ENCODE measurements around the gene DHX40.

Gene DHX40

GRCh38 chr17:59642565-59642964, 77.2 kb downstream of the DHX40 start:
- TF ChIP-seq POLR2AphosphoS5 (IDR thresholded peaks at IDR 0.05; ENCODE audit: low read depth, low read length): no peak
- TF ChIP-seq FOXP2 (optimal IDR thresholded peaks at IDR 0.05; ENCODE audit: borderline replicate concordance, extremely low read depth, extremely low read length, insufficient read depth): no peak
- no peak for TF ChIP-seq TAF1 (IDR thresholded peaks at IDR 0.05; ENCODE audit: borderline replicate concordance, insufficient read depth, low read length)
- TF ChIP-seq REST (IDR thresholded peaks at IDR 0.05; ENCODE audit: insufficient read depth in 1 of 2, low read depth in 2 of 2, low read length in 2 of 2): no peak
- no peak for TF ChIP-seq SIN3A (IDR thresholded peaks at IDR 0.05; ENCODE audit: borderline replicate concordance, insufficient read depth, low read length)

- TF ChIP-seq FOXP2 (optimal IDR thresholded peaks at IDR 0.05; ENCODE audit: borderline replicate concordance, extremely low read depth, extremely low read length, insufficient read depth) (no peak), TAF1 (IDR thresholded peaks at IDR 0.05; ENCODE audit: borderline replicate concordance, insufficient read depth, low read length) (no peak), REST (IDR thresholded peaks at IDR 0.05; ENCODE audit: insufficient read depth in 1 of 2, low read depth in 2 of 2, low read length in 2 of 2) (no peak), POLR2AphosphoS5 (IDR thresholded peaks at IDR 0.05; ENCODE audit: low read depth, low read length) (no peak), SIN3A (IDR thresholded peaks at IDR 0.05; ENCODE audit: borderline replicate concordance, insufficient read depth, low read length) (no peak)
Measured at GRCh38 chr17:59643159-59644140, 78.0 kb downstream of the DHX40 start.

- TF ChIP-seq POLR2AphosphoS5 (IDR thresholded peaks at IDR 0.05; ENCODE audit: low read depth, low read length) (no peak), FOXP2 (optimal IDR thresholded peaks at IDR 0.05; ENCODE audit: borderline replicate concordance, extremely low read depth, extremely low read length, insufficient read depth) (no peak), SIN3A (IDR thresholded peaks at IDR 0.05; ENCODE audit: borderline replicate concordance, insufficient read depth, low read length) (no peak), REST (IDR thresholded peaks at IDR 0.05; ENCODE audit: insufficient read depth in 1 of 2, low read depth in 2 of 2, low read length in 2 of 2) (no peak), TAF1 (IDR thresholded peaks at IDR 0.05; ENCODE audit: borderline replicate concordance, insufficient read depth, low read length) (no peak)
Measured at GRCh38 chr17:59647288-59647687, 81.9 kb downstream of the DHX40 start.

- TF ChIP-seq REST (IDR thresholded peaks at IDR 0.05; ENCODE audit: insufficient read depth in 1 of 2, low read depth in 2 of 2, low read length in 2 of 2) (no peak), POLR2AphosphoS5 (IDR thresholded peaks at IDR 0.05; ENCODE audit: low read depth, low read length) (no peak), TAF1 (IDR thresholded peaks at IDR 0.05; ENCODE audit: borderline replicate concordance, insufficient read depth, low read length) (no peak), SIN3A (IDR thresholded peaks at IDR 0.05; ENCODE audit: borderline replicate concordance, insufficient read depth, low read length) (no peak), FOXP2 (optimal IDR thresholded peaks at IDR 0.05; ENCODE audit: borderline replicate concordance, extremely low read depth, extremely low read length, insufficient read depth) (no peak)
Measured at GRCh38 chr17:59649886-59650285, 84.5 kb downstream of the DHX40 start.
